IPS-18c (cell line): Measurements from ENCODE around the gene AHSG.

ENCODE experiments used
- H3K4me3 ChIP-seq: 2 replicates; pipeline ENCODE4 v1.7.0; 2013; ENCODE audit warnings: low read depth, mild to moderate bottlenecking, low read length, moderate library complexity; ENCODE audit not compliant: insufficient read depth
- H3K9me3 ChIP-seq: one replicate; pipeline ENCODE4 v1.6.1; 2013; ENCODE audit warnings: mild to moderate bottlenecking, low read length, moderate library complexity; ENCODE audit not compliant: control insufficient read depth, insufficient read depth

Gene AHSG

GRCh38 chr3:186589121-186589520, 23.7 kb upstream of the AHSG start:
- no peak overlapping the region for H3K4me3 ChIP-seq
- H3K9me3 ChIP-seq: no peaks in the 10 kb centered on the region

- Histone ChIP-seq H3K9me3 (no peaks in the 10 kb centered on the region), H3K4me3 (no peak overlapping the region)
Measured at GRCh38 chr3:186589856-186590579, 22.8 kb upstream of the AHSG start.

GRCh38 chr3:186590580-186591295, 22.1 kb upstream of the AHSG start:
- no peak overlapping the region; the same call in 1 of the 2 replicates for H3K4me3 ChIP-seq

GRCh38 chr3:186592682-186593081, 20.2 kb upstream of the AHSG start:
- Histone ChIP-seq H3K4me3 (no peak overlapping the region), H3K9me3 (no peaks in the 10 kb centered on the region)

More at GRCh38 chr3:186590580-186591295, 22.1 kb upstream of the AHSG start:
- no peaks in the 10 kb centered on the region for H3K9me3 ChIP-seq

GRCh38 chr3:186593862-186594261, 19.0 kb upstream of the AHSG start:
- H3K9me3 ChIP-seq: no peaks in the 10 kb centered on the region
- H3K4me3 ChIP-seq: no peak overlapping the region

GRCh38 chr3:186594591-186595113, 18.2 kb upstream of the AHSG start:
- H3K4me3 ChIP-seq: no peak overlapping the region
- H3K9me3 ChIP-seq: no peaks in the 10 kb centered on the region

GRCh38 chr3:186596568-186597287, 16.1 kb upstream of the AHSG start:
- H3K4me3 ChIP-seq: peak overlapping the region; percentile 15; the same call in 1 of the 2 replicates
- H3K9me3 ChIP-seq: no peaks in the 10 kb centered on the region

- Histone ChIP-seq H3K9me3 (no peaks in the 10 kb centered on the region), H3K4me3 (no peak overlapping the region)
Measured at GRCh38 chr3:186598108-186598784, 14.6 kb upstream of the AHSG start.

- Histone ChIP-seq H3K9me3 (no peaks in the 10 kb centered on the region), H3K4me3 (no peak overlapping the region)
Measured at GRCh38 chr3:186598794-186599141, 14.1 kb upstream of the AHSG start.

- Histone ChIP-seq H3K9me3 (peaks cover 2% of the 10 kb centered on the region), H3K4me3 (no peak overlapping the region)
Measured at GRCh38 chr3:186599142-186599784, 13.6 kb upstream of the AHSG start.

- Histone ChIP-seq H3K9me3 (peaks cover 2% of the 10 kb centered on the region), H3K4me3 (no peak overlapping the region)
Measured at GRCh38 chr3:186599785-186600166, 13.1 kb upstream of the AHSG start.

- peaks cover 2% of the 10 kb centered on the region for H3K9me3 ChIP-seq
- no peak overlapping the region for H3K4me3 ChIP-seq
Measured at GRCh38 chr3:186600896-186601295, 12.0 kb upstream of the AHSG start.

- Histone ChIP-seq H3K9me3 (peaks cover 2% of the 10 kb centered on the region), H3K4me3 (no peak overlapping the region)
Measured at GRCh38 chr3:186603159-186603558, 9.7 kb upstream of the AHSG start.

GRCh38 chr3:186605078-186605477, 7.8 kb upstream of the AHSG start:
- Histone ChIP-seq H3K9me3 (peaks cover 2% of the 10 kb centered on the region), H3K4me3 (no peak overlapping the region)

GRCh38 chr3:186605561-186606545, 7.0 kb upstream of the AHSG start:
- Histone ChIP-seq H3K9me3 (peaks cover 2% of the 10 kb centered on the region), H3K4me3 (no peak overlapping the region)
